ENCODE data around the gene GRN. TPM values are rescaled to one million over a fixed set of nuclear protein-coding genes. Genes with fewer than 3 reads are reported as not detected.

Gene GRN
- total RNA-seq, 3 donors from 2014 or later, result 282 to 500 (median 411) TPM

DNA sequence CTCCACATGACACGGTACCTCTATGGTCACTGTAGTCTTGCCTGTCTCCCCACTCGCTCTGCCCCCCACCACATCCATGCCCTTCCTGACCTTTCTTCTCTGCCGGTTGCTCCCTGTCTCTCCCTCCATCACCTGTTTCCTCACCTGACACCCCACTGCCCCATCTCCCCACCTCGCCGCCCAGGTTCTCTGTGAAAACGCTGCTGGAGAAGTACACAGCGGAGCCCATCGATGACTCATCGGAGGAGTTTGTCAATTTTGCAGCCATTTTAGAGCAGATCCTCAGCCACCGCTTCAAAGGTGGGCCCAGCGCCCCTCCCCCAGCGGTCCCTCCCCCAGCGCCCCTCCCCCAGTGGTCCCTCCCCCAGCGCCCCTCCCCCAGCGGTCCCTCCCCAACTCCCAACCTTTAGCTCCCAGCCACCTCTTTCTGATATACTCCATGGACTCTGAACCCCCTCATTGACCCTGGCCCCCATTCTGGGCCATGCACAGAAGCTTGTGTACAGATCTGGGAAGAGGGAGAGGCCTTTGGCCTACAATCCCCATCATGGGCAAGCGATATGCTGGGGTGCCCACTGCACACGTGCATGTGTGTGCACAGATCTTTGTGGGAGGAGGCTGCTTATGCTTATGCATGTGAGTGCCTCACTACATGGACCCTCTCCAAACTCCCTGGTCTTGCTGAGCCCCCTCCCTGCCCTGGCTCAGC is 32.6 kb upstream of the GRN start:
- H3K36me3 ChIP-seq (ENCODE audit: low read depth), result no peaks in the 10 kb centered on the region
- H3K4me1 ChIP-seq (ENCODE audit: low read depth), result peaks cover 10% of the 10 kb centered on the region
- intact Hi-C loops (cut with DNase I, micrococcal nuclease), result no loop called here
- no peaks in the 10 kb centered on the region for H3K9me3 ChIP-seq
- ATAC-seq, result no peak
- H3K4me3 ChIP-seq, result no peak overlapping the region
- DNase-seq, result no peak
- no peak for TF ChIP-seq CTCF (IDR thresholded peaks at IDR 0.05)

DNA sequence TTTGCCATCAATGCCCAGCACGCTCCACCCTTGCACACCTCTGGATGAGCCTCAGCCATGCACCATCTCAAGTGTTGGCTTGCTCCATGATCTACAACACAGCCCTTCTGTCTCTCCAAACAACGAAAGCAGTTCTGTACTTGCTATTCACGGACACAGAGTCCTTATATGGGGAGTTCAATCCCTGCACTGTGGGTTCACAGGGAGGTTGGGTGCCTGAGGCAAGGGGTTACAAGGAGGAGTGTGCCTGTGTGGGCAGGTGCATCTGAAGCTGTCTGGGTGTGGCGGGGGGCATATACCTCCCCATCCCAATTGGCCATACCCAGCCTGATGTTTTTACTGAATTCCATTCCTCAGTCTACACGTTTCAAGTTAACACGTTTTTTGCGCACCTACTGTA is 31.1 kb upstream of the GRN start:
- DNase-seq (no peak), ATAC-seq (no peak)
- H3K4me3 ChIP-seq, result no peak overlapping the region

DNA sequence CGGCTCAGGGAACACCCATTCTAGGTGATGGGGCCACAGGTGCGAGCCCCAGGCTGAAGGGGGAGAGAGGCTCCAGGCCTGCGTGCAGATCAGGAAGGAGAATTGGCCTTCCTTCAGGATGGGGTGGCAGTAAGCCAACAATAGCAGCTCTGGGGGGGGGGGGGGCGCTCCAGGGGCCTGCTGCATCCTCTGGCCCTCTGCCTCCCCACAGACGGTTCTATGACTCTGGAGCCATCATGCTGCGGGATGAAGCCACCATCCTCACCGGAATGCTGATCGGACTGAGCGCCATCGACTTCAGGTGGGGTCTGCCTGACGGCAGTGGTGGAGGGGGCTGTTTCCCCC is 30.6 kb upstream of the GRN start:
- ATAC-seq (no peak), DNase-seq (no peak)
- intact Hi-C loops (cut with DNase I, micrococcal nuclease), result no loop called here
- Histone ChIP-seq H3K4me1 (ENCODE audit: low read depth) (no peaks in the 10 kb centered on the region), H3K9me3 (no peaks in the 10 kb centered on the region), H3K4me3 (no peak overlapping the region), H3K36me3 (ENCODE audit: low read depth) (no peaks in the 10 kb centered on the region)
- no peak for TF ChIP-seq CTCF (IDR thresholded peaks at IDR 0.05)

More for the DNA sequence above, 31.1 kb upstream of the GRN start:
- no peaks in the 10 kb centered on the region for H3K9me3 ChIP-seq
- intact Hi-C loops (cut with DNase I, micrococcal nuclease), result no loop called here
- no peak for TF ChIP-seq CTCF (IDR thresholded peaks at IDR 0.05)
- H3K4me1 ChIP-seq (ENCODE audit: low read depth), result no peaks in the 10 kb centered on the region
- no peaks in the 10 kb centered on the region for H3K36me3 ChIP-seq (ENCODE audit: low read depth)

DNA sequence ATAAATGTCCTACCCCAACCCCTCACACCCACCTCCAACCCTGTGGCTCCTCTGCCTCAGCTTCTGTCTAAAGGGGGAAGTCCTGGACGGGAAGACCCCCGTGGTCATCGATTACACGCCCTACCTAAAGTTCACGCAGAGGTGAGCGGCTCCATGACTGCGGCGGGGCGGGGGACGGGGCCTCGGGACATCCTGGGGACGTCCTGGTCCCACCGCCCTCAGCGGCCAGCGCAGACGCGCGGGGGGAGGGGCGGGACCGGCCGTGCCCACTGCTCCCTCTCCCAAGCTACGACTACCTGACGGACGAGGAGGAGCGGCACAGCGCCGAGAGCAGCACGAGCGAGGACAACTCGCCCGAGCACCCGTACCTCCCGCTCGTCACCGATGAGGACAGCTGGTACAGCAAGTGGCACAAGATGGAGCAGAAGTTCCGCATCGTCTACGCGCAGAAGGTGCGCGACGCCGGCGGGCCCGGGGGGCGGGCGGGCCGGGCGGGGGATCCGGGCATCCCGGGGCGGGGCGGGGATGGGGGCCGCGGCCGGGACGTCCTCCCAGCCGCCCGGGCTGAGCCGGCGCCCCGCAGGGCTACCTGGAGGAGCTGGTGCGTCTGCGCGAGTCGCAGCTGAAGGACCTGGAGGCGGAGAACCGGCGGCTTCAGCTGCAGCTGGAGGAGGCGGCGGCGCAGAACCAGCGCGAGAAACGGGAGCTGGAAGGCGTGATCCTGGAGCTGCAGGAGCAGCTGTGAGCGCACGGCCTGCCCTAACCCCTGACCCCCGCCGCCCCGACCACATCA is 30.0 kb upstream of the GRN start:
- Histone ChIP-seq H3K4me1 (ENCODE audit: low read depth) (no peaks in the 10 kb centered on the region), H3K4me3 (no peak overlapping the region), H3K36me3 (ENCODE audit: low read depth) (peaks cover 5% of the 10 kb centered on the region), H3K9me3 (no peaks in the 10 kb centered on the region)
- DNase-seq, result no peak
- intact Hi-C loops (cut with DNase I, micrococcal nuclease), result loop anchor here in 1 of 2 donors (5.0 kb wide), 1 partner anchor 103 kb away; no protein-coding TSS in a partner anchor
- TF ChIP-seq CTCF (IDR thresholded peaks at IDR 0.05), result no peak
- ATAC-seq, result peak; percentile 29

DNA sequence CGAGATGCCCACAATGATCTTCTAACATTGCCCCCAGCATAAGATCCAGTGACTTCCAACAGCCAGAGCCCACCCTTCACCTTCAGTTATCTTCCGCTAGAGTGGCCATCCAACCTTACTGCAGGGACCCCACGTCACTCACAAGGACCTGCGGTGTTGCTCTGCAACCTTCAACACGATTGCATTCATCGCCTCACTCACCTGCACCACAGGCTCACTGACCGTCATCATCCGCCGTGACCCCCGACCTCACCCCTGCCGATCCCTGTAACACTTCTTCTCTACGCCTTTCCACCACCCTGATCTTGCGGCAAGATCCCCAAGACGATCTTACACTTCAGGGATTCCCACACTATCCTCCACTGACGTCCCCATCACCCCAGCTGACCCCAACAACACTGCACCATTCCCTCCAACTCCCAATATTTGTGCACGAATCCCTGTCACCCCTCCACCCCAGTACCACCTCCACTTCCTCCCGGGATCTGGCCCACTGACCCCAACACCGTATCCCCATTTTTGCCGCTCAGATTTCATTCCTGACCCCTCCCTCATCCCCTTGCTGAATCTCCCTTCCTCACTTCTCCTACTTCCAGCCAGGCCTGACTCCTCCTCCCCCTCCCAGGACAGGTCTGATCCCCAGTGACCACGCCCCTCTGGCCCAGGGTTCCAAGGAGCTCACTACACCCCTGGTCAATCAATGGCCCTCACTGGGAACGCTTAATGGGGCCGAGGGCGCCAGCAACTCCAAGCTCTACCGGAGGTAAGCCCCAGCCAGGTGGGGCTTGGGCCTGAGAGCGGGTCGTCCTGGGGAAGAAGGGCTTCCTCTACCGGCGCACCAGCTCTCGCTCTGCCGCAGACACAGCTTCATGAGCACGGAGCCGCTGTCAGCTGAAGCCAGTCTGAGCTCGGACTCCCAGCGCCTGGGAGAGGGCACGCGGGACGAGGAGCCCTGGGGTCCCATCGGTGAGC is 29.1 kb upstream of the GRN start:
- DNase-seq, result no peak
- Histone ChIP-seq H3K36me3 (ENCODE audit: low read depth) (peaks cover 5% of the 10 kb centered on the region), H3K4me1 (ENCODE audit: low read depth) (no peaks in the 10 kb centered on the region), H3K4me3 (no peak overlapping the region), H3K9me3 (no peaks in the 10 kb centered on the region)
- intact Hi-C loops (cut with DNase I, micrococcal nuclease), result loop anchor here in 1 of 2 donors (5.0 kb wide), 1 partner anchor 104 kb away; no protein-coding TSS in a partner anchor
- no peak for TF ChIP-seq CTCF (IDR thresholded peaks at IDR 0.05)
- no peak for ATAC-seq
